Stimulated activated CD8-positive, alpha-beta memory T cell treated with anti-CD3 and anti-CD28 coated beads, Interleukin-15, amount 100 ng/mL, for 48 hours (primary cell): ENCODE results near the gene FBXO5.
"Not testable (repeated sequence)": the region's sequence is repeated elsewhere in the genome, so short reads cannot be mapped to it uniquely, and the experiment has no call there.

Source experiments
- DNase-seq, 2 donors: peaks; one replicate each; pipeline ENCODE4 v3.0.0-alpha.2; 2020; ENCODE audit warnings: low read depth in 2 of 2

FBXO5 gene

GRCh38 chr6:152993431-152993830 lies 10.6 kb upstream of the FBXO5 start:
- DNase-seq = no peak

- no peak for DNase-seq
Observed at GRCh38 chr6:152986978-152987377, 4.1 kb upstream of the FBXO5 start.

- not testable (repeated sequence) for DNase-seq
Observed at GRCh38 chr6:152985300-152985699, 2.5 kb upstream of the FBXO5 start.

GRCh38 chr6:152984513-152984872 lies 1.7 kb upstream of the FBXO5 start:
- no peak for DNase-seq

GRCh38 chr6:152983637-152984512 lies 1.0 kb upstream of the FBXO5 start:
- DNase-seq = peak; percentile 92 to 93

GRCh38 chr6:152981989-152982903 lies 595 bp downstream of the FBXO5 start:
- DNase-seq = no peak

GRCh38 chr6:152981219-152981618 lies 1.6 kb downstream of the FBXO5 start:
- no peak for DNase-seq

GRCh38 chr6:152980656-152981055 lies 2.2 kb downstream of the FBXO5 start:
- no peak for DNase-seq

GRCh38 chr6:152979116-152979515 lies 3.7 kb downstream of the FBXO5 start:
- no peak for DNase-seq

GRCh38 chr6:152978058-152978457 lies 4.8 kb downstream of the FBXO5 start:
- no peak for DNase-seq

- DNase-seq = no peak
Observed at GRCh38 chr6:152977556-152977955, 5.3 kb downstream of the FBXO5 start.

- no peak for DNase-seq
Observed at GRCh38 chr6:152976749-152977148, 6.1 kb downstream of the FBXO5 start.

GRCh38 chr6:152975204-152975915 lies 7.5 kb downstream of the FBXO5 start:
- DNase-seq = no peak

GRCh38 chr6:152973916-152974315 lies 8.9 kb downstream of the FBXO5 start:
- DNase-seq = no peak

- DNase-seq = no peak
Observed at GRCh38 chr6:152969688-152970418, 13.0 kb downstream of the FBXO5 start.

GRCh38 chr6:152966168-152966894 lies 16.5 kb downstream of the FBXO5 start:
- DNase-seq = not testable (repeated sequence)

- DNase-seq = no peak
Observed at GRCh38 chr6:152959333-152959732, 23.5 kb downstream of the FBXO5 start.

- no peak for DNase-seq
Observed at GRCh38 chr6:152957796-152958195, 25.0 kb downstream of the FBXO5 start.

- DNase-seq = no peak
Observed at GRCh38 chr6:152954443-152954842, 28.4 kb downstream of the FBXO5 start.

- DNase-seq = no peak
Observed at GRCh38 chr6:152952866-152953509, 29.9 kb downstream of the FBXO5 start.
